ENCODE data around the gene QKI. TPM values are rescaled to one million over a fixed set of nuclear protein-coding genes. Genes with fewer than 3 reads are reported as not detected.

The QKI gene
- total RNA-seq, 1 donor from 2014 or later, result 88.4 TPM

- no peak for DNase-seq (ENCODE audit: low spot score, unreplicated experiment)
- no peaks in the 10 kb centered on the region for H3K27me3 Mint-ChIP-seq
- no peak for TF ChIP-seq CTCF (IDR thresholded peaks at IDR 0.05; ENCODE audit: unreplicated experiment)
- peak overlapping the region; percentile 82 for H3K4me3 Mint-ChIP-seq (ENCODE audit: low read depth)
- peaks cover 3% of the 10 kb centered on the region for H3K36me3 Mint-ChIP-seq (ENCODE audit: insufficient read depth)
- H3K27ac Mint-ChIP-seq, result peak overlapping the region; percentile 88
- H3K9me3 Mint-ChIP-seq (ENCODE audit: low read depth), result peaks cover 3% of the 10 kb centered on the region
- H3K4me1 Mint-ChIP-seq (ENCODE audit: low read depth), result peaks cover 37% of the 10 kb centered on the region
Measured at GRCh38 chr6:163414946-163415619, 565 bp downstream of the QKI start.

DNA sequence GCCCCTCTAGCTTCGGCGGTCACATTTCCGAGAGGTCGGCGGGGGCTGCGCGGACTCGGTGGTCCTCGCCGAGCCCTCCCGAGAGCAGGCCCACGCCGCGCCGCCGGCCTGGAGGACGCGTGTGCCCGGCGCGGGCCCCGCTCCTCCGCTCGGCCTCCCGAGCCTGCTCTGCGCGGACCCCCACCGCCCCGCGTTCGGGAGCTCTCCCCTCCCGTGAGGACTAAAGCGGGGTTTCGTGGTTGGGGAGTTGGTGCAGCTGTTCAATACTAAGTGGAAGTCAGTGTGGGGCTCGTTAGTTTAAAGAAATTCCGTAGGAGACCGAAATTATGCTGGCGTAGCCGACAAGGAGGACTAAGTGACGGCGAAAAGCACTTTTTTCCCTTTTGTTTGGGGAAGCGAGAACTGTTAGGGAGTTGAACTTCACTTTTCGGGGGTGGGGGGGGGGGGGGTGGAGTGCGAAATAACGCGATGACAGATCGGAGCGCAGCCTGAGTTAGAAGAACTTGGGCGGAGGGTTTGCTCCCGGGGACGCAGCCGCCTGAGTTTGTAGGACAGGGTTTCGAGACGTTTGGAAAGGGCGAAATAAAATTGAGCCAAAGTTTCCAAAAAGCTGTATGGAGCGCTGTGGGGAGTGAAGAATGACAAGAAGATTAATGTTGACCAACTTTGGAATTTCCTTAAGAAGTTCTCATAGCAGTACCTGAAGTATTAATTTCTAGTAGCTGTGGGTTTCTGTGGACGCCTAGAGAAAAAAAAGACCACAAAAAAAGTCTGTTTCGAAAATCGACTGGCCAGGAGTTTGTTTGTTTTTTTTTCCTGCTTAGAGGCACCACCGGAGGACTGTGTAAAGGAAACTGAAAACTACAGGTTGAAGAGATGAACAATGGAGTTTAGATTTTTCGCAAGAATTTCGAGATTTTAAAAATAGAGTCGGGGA, 1.4 kb downstream of the QKI start:
- Mint-ChIP-seq H3K4me3 (ENCODE audit: low read depth) (peak overlapping the region; percentile 93), H3K9me3 (ENCODE audit: low read depth) (peaks cover 3% of the 10 kb centered on the region), H3K4me1 (ENCODE audit: low read depth) (peaks cover 42% of the 10 kb centered on the region), H3K27ac (peak overlapping the region; percentile 95), H3K27me3 (no peaks in the 10 kb centered on the region), H3K36me3 (ENCODE audit: insufficient read depth) (peaks cover 3% of the 10 kb centered on the region)
- no peak for TF ChIP-seq CTCF (IDR thresholded peaks at IDR 0.05; ENCODE audit: unreplicated experiment)
- DNase-seq (ENCODE audit: low spot score, unreplicated experiment), result no peak

DNA sequence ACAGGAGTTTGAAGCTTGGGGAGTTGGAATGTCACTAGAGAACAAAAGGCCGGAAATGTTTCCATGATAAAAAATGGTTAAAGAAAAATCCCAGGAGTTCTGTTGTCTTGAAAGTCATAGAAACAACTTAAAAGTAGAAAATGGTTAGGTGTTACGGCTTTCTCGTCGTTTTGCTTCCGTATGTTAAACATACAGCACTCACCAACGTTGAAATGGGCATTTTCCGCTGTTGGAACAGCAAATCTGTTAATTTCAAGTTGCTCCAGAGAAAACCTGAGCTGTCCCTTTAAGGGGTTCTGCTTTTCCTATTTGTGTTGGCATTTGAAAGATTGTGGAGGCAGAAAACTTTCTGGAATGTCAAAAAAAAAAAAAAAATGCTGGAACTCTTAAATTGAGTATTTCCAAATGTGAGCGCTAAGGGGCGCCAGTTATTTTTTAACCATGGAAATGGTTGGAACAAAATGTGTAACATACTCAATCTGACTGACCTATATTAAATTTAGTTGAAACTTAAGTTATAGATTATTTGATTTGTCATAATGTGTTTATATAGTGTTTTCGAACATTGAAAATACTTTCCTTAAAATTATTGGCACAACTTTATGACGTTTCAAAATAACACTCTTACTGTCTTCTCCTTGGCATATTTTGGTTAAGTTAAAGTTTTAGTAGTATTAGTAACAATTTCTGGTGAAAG, 2.2 kb downstream of the QKI start:
- DNase-seq (ENCODE audit: low spot score, unreplicated experiment), result no peak
- Mint-ChIP-seq H3K27me3 (no peaks in the 10 kb centered on the region), H3K4me1 (ENCODE audit: low read depth) (peaks cover 43% of the 10 kb centered on the region), H3K36me3 (ENCODE audit: insufficient read depth) (no peaks in the 10 kb centered on the region), H3K27ac (peak overlapping the region; percentile 95), H3K4me3 (ENCODE audit: low read depth) (peak overlapping the region; percentile 93), H3K9me3 (ENCODE audit: low read depth) (no peaks in the 10 kb centered on the region)
- peak; percentile 78 for TF ChIP-seq CTCF (IDR thresholded peaks at IDR 0.05; ENCODE audit: unreplicated experiment)

DNA sequence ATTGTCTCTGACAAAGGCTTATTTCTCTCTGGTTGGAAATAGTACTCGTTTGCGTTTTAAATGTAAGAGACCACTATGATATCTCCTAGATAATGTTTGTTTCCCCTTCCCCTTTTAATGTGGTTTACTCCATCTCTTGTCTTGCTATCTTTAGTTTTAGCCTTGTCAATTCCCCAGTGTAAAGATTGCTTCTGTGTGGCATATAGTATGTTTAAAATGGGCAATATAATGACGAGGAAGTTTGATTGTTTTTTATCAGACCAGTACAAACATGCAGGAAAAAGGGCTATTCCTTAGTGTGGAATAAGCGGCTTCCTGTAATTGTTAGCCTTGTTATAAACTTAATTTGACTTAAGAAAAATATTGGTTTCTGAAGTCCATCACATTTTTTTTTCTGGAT, 3.1 kb downstream of the QKI start:
- DNase-seq (ENCODE audit: low spot score, unreplicated experiment), result no peak
- H3K4me1 Mint-ChIP-seq (ENCODE audit: low read depth), result peaks cover 43% of the 10 kb centered on the region
- no peaks in the 10 kb centered on the region for H3K36me3 Mint-ChIP-seq (ENCODE audit: insufficient read depth)
- peak overlapping the region; percentile 93 for H3K4me3 Mint-ChIP-seq (ENCODE audit: low read depth)
- TF ChIP-seq CTCF (IDR thresholded peaks at IDR 0.05; ENCODE audit: unreplicated experiment), result no peak
- H3K9me3 Mint-ChIP-seq (ENCODE audit: low read depth), result no peaks in the 10 kb centered on the region
- H3K27ac Mint-ChIP-seq, result no peak overlapping the region
- no peaks in the 10 kb centered on the region for H3K27me3 Mint-ChIP-seq

Data from progenitor cell of endocrine pancreas (in vitro differentiated cells).